Measurements from ENCODE around the gene SLC15A2.

Gene SLC15A2

DNA sequence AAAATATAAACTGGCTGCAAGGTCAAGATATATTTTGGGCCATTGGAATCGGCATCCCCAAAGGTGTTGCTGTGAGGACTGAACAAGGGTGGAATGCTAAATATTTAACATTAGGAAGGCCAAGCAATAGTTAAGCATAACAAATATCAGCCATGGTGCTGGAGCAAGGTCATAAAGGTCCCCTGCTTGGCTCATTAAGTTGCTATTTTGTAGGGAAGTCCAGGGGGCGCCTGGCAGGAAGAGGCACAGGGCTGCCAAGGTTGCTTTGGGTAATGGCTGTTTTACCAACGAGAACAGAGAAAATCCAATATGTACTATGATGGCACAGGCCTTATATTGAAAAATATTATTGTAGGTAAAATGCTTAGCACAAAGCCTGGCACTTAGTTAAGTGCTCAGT lies 62.2 kb downstream of the SLC15A2 start:
- Histone ChIP-seq H3K4me3 (no peak overlapping the region), H3K27me3 (no peaks in the 10 kb centered on the region), H3K36me3 (peaks cover 43% of the 10 kb centered on the region), H4K20me1 (no peaks in the 10 kb centered on the region), H3K4me1 (no peaks in the 10 kb centered on the region; the same call in 1 of the 2 replicates), H3K27ac (no peak overlapping the region), H3K9me3 (peaks cover 26% of the 10 kb centered on the region), H3K4me2 (no peak overlapping the region), H3K9ac (no peak overlapping the region)
- TF ChIP-seq Cebpa-rat (IDR thresholded peaks at IDR 0.05), result no peak

DNA sequence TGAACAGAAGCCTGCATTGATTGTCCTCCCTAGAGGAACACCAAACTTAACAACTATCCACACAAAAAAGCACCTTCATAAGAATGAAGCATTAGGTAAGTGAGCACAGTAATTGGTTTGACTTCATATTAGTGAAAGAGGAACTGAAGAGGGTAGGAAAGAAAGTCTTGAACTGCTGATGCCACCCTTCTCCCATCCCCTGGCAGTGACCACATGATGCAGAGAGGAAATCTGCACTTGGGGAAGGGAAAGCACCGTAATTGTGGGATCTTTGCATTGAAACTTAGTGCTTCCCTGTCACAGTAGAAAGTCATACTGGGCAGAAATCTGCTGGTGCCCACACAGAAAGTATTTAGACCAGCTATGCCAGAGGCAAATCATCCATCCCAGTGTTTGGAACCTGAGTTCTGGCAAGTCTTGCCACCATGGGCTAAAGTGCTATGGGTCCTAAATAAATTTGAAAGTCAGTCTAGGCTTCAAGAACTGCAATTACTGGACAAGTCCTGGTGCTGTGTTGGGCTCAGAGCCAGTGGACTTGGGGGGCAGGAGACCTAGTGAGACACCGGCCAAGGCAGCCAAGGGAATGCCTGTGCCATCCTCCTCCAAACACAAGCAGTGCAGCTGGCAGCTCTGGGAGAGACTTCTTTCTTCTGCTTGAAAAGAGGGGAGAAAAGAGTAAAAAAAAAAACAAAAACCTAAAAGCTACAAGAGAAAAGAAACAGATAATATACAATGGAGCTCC lies 63.6 kb downstream of the SLC15A2 start:
- Histone ChIP-seq H3K4me2 (no peak overlapping the region), H3K9ac (no peak overlapping the region), H3K27ac (no peak overlapping the region), H3K36me3 (peaks cover 46% of the 10 kb centered on the region), H4K20me1 (no peaks in the 10 kb centered on the region), H3K4me1 (no peaks in the 10 kb centered on the region; the same call in 1 of the 2 replicates), H3K4me3 (no peak overlapping the region), H3K27me3 (no peaks in the 10 kb centered on the region), H3K9me3 (peaks cover 34% of the 10 kb centered on the region)
- TF ChIP-seq Cebpa-rat (IDR thresholded peaks at IDR 0.05), result no peak

DNA sequence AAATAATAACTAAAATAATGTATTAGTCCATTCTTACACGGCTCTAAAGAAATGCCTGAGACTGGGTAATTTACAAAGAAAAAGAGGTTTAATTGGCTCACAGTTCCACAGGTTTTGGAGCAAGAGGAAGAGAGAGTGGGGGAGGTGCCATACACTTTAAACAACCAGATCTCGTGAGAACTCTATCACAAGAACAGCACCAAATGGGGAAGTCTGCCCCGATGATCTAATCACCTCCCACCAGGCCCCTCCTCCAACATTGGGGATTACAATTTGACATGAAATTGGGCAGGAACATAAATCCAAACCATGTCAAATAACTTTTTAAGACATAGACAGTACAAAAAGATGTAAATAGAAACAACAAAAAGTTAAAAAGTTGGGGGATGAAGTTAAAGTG lies 64.6 kb downstream of the SLC15A2 start:
- no peak overlapping the region for H3K9ac ChIP-seq
- H4K20me1 ChIP-seq, result no peaks in the 10 kb centered on the region
- H3K4me1 ChIP-seq, result no peaks in the 10 kb centered on the region; the same call in 1 of the 2 replicates
- TF ChIP-seq Cebpa-rat (IDR thresholded peaks at IDR 0.05), result no peak
- H3K4me3 ChIP-seq, result no peak overlapping the region
- no peaks in the 10 kb centered on the region for H3K27me3 ChIP-seq
- no peak overlapping the region for H3K4me2 ChIP-seq
- no peak overlapping the region for H3K27ac ChIP-seq
- peaks cover 38% of the 10 kb centered on the region for H3K9me3 ChIP-seq
- peaks cover 41% of the 10 kb centered on the region for H3K36me3 ChIP-seq

DNA sequence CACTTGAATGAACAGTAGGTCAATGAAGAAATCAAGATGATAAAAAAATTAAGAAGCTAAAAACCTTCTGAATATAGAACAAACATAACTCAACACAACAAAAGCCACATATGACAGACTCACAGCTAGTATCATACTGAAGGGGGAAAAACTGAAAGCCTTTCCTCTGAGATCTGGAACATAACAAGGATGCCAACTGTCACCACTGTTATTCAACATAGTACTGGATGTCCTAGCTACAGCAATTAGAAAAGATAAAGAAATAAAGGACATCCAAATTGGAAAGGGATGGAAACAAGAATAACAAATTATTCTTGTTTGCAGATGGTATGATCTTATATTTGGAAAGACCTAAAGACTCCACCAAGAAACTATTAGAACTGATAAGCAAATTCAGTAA lies 67.1 kb downstream of the SLC15A2 start:
- no peaks in the 10 kb centered on the region for H3K4me1 ChIP-seq
- H3K36me3 ChIP-seq, result peaks cover 23% of the 10 kb centered on the region
- H3K9ac ChIP-seq, result no peak overlapping the region
- H4K20me1 ChIP-seq, result no peaks in the 10 kb centered on the region
- TF ChIP-seq Cebpa-rat (IDR thresholded peaks at IDR 0.05), result no peak
- no peak overlapping the region for H3K4me2 ChIP-seq
- H3K27ac ChIP-seq, result no peak overlapping the region
- H3K9me3 ChIP-seq, result peaks cover 37% of the 10 kb centered on the region
- H3K4me3 ChIP-seq, result no peak overlapping the region
- no peaks in the 10 kb centered on the region for H3K27me3 ChIP-seq

DNA sequence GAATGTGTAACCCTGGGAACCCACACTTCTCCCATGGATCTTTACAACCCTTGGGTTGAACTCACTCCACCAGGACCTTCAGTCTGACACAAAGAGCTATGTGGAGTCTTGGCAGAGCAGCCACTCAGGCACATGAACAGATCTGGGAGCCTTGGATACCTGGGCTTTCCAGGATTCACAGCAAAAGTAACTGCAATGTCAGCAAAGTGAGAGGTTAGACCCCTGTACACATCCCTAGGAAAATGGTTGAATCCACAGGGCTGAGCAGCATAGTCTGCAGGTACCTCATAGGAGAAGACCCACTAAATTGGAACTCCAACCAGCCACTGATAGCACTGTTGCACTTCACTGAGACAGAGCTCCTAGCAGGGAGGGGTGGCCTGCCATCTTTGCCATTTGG lies 68.2 kb downstream of the SLC15A2 start:
- H3K27ac ChIP-seq, result no peak overlapping the region
- peaks cover 37% of the 10 kb centered on the region for H3K9me3 ChIP-seq
- H4K20me1 ChIP-seq, result no peaks in the 10 kb centered on the region
- no peak overlapping the region for H3K9ac ChIP-seq
- H3K4me2 ChIP-seq, result no peak overlapping the region
- H3K4me1 ChIP-seq, result no peaks in the 10 kb centered on the region
- H3K36me3 ChIP-seq, result peaks cover 20% of the 10 kb centered on the region
- H3K27me3 ChIP-seq, result no peaks in the 10 kb centered on the region
- TF ChIP-seq Cebpa-rat (IDR thresholded peaks at IDR 0.05), result no peak
- no peak overlapping the region for H3K4me3 ChIP-seq

DNA sequence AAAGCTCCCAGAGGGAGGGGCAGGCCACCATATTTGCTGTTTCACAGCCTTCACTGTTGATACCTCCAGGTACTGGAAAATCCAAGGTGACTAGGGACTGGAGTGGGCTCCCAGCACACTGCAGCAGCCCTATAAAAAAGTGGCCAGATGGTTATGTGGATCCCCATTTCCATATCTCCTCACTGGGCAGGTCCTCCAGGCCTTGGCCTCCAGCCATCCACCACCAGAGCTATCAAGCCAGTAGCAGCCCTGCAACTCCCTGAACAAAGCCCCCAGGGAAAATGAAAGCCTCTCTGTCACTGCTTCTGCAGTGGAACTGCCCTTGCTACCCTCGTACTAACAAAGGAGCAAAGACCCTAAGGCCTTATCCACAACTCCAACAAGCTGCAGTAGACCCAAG lies 69.4 kb downstream of the SLC15A2 start:
- Histone ChIP-seq H3K4me1 (no peaks in the 10 kb centered on the region), H3K27me3 (no peaks in the 10 kb centered on the region), H3K9ac (no peak overlapping the region), H4K20me1 (no peaks in the 10 kb centered on the region), H3K4me3 (no peak overlapping the region), H3K4me2 (no peak overlapping the region), H3K27ac (no peak overlapping the region), H3K9me3 (peaks cover 37% of the 10 kb centered on the region), H3K36me3 (peaks cover 9% of the 10 kb centered on the region; the same call in 1 of the 2 replicates)
- no peak for TF ChIP-seq Cebpa-rat (IDR thresholded peaks at IDR 0.05)

DNA sequence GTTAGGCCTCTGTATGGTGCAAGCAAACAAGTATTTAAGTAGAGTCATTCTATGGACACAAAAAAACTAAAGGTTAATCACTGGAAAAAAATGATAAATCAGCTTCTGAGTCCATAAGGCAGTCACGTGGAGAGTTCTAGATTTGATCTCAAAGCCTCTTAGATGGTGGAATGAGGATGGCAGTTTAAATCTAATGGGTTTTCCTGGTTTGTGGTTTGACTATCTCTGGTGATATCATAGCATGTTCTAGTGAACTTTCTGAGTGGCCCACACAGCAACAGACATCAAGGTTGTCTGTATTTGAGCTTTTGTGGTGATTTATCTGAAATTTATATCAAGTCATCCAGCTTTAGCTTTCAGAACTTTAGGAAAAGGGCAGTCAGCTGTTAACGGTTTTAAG lies 75.4 kb downstream of the SLC15A2 start:
- Histone ChIP-seq H4K20me1 (no peaks in the 10 kb centered on the region), H3K4me2 (no peak overlapping the region), H3K9me3 (peaks cover 35% of the 10 kb centered on the region), H3K4me1 (no peaks in the 10 kb centered on the region), H3K4me3 (no peak overlapping the region), H3K27me3 (no peaks in the 10 kb centered on the region), H3K9ac (no peak overlapping the region), H3K36me3 (peaks cover 4% of the 10 kb centered on the region; the same call in 1 of the 2 replicates), H3K27ac (no peak overlapping the region)
- no peak for TF ChIP-seq Cebpa-rat (IDR thresholded peaks at IDR 0.05)

DNA sequence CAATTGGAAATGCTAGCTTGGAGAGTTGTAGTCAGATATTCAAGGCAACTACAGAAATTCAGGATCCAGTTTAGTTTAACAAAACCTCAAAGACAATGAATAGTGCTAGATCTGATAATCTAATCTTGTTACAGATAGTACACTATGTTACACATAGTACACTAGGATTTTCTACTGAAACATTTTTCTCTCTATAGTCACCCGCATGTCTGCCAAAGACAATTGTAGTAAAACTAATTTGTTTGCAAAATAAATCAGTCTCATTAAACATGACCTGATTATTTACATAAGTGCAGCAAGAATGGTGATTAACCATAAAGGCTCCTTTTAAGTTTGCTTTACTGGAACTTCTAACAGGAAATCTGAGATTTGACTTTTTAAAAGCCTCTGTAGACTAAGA lies 75.8 kb downstream of the SLC15A2 start:
- Histone ChIP-seq H3K27me3 (no peaks in the 10 kb centered on the region), H3K4me2 (no peak overlapping the region), H3K9me3 (peaks cover 38% of the 10 kb centered on the region), H3K4me1 (no peaks in the 10 kb centered on the region), H3K27ac (no peak overlapping the region), H4K20me1 (no peaks in the 10 kb centered on the region), H3K36me3 (peaks cover 7% of the 10 kb centered on the region; the same call in 1 of the 2 replicates), H3K4me3 (no peak overlapping the region), H3K9ac (no peak overlapping the region)
- no peak for TF ChIP-seq Cebpa-rat (IDR thresholded peaks at IDR 0.05)

DNA sequence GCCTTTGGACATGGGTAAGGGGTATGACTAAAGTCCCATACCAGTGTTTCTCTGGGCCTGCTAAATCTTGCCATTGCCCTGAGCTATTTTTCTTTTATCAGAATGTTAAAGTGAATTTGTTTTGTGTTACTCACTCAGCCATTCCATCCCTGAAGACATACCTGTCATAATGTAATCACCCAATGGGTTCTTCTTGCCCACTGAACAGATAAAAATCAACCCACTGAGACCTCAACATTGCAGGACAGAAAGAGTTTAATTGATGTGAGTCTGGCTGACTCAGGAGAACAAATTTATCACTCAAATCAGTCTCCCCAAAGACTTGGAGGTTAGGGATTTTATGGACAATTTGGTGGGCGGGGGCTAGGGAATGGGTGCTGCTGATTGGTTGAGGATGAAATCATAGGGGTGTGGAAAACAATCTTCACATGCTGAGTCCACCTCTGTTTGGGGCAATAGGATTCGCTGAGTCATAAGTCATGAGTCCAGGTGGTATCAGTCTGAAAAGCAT lies 80.5 kb downstream of the SLC15A2 start:
- Histone ChIP-seq H3K4me1 (no peaks in the 10 kb centered on the region), H3K9ac (no peak overlapping the region), H3K27me3 (no peaks in the 10 kb centered on the region), H3K9me3 (peaks cover 46% of the 10 kb centered on the region), H3K27ac (no peak overlapping the region), H3K4me2 (no peak overlapping the region), H4K20me1 (no peaks in the 10 kb centered on the region), H3K4me3 (no peak overlapping the region), H3K36me3 (peaks cover 17% of the 10 kb centered on the region)
- TF ChIP-seq Cebpa-rat (IDR thresholded peaks at IDR 0.05), result no peak

DNA sequence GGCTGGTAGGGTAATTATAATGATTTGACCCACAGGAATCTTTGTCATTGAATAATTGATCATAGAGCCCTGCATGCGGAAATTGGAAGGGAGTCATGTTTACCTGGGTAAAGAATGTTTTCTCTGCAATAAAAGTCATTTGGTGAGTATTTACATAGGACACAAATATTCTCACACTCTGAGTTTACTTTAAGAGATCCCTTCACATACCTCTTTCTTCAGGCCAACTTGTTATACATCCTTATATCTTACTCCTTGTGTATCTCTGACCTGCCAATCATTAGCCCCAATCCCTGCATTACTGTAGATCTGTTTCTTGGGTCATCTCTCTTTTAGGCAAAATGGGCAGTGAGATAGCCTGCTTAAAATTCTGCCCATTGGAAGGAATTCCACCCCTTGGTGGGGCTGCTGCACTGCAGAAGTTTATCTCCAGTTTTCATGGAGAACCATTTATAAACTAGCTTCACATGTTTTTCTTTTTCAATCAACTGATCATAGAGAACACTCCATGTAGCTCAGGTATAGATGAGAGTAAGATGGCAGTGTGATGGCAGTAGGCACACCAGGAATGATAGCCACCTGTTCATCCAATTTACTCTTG lies 81.6 kb downstream of the SLC15A2 start:
- H3K9me3 ChIP-seq, result peaks cover 46% of the 10 kb centered on the region
- no peaks in the 10 kb centered on the region for H3K4me1 ChIP-seq
- no peaks in the 10 kb centered on the region for H4K20me1 ChIP-seq
- no peak overlapping the region for H3K9ac ChIP-seq
- H3K4me2 ChIP-seq, result no peak overlapping the region
- H3K4me3 ChIP-seq, result no peak overlapping the region
- H3K27ac ChIP-seq, result no peak overlapping the region
- TF ChIP-seq Cebpa-rat (IDR thresholded peaks at IDR 0.05), result no peak
- H3K27me3 ChIP-seq, result no peaks in the 10 kb centered on the region
- H3K36me3 ChIP-seq, result peaks cover 17% of the 10 kb centered on the region
